Mononuclear cell (primary cell): ENCODE data around the gene DAPK1. TPM values are rescaled to one million over a fixed set of nuclear protein-coding genes. Genes with fewer than 3 reads are reported as not detected.

Experiments
- H3K27me3 ChIP-seq: 2 replicates; pipeline ENCODE4 v1.6.0; 2011; ENCODE audit warnings: low read length, control low read depth; ENCODE audit not compliant: insufficient read depth
- H3K4me1 ChIP-seq: 2 replicates; pipeline ENCODE4 v1.5.1; 2011; ENCODE audit warnings: mild to moderate bottlenecking, low read length, control low read depth; ENCODE audit not compliant: insufficient read depth
- H3K4me3 ChIP-seq: 2 replicates; pipeline ENCODE4 v1.5.1; 2011; ENCODE audit warnings: mild to moderate bottlenecking, low read length, moderate library complexity
- H3K9me3 ChIP-seq: 2 replicates; pipeline ENCODE4 v1.5.1; 2011; ENCODE audit warnings: low read depth, mild to moderate bottlenecking, control low read depth, low read length
- total RNA-seq: library from RNA; depleted of rRNA; stranded (reverse); fragments of >200 nt; gene quantifications from one replicate; pipeline ENCODE4 v1.2.3, GENCODE V29; 2012

The DAPK1 gene
- total RNA-seq, 1 donor, result 21.8 TPM

GRCh38 chr9:87675906-87676515 is 178.3 kb downstream of the DAPK1 start:
- Histone ChIP-seq H3K27me3 (no peaks in the 10 kb centered on the region), H3K4me3 (no peak overlapping the region), H3K9me3 (no peaks in the 10 kb centered on the region), H3K4me1 (peaks cover 6% of the 10 kb centered on the region)

DNA sequence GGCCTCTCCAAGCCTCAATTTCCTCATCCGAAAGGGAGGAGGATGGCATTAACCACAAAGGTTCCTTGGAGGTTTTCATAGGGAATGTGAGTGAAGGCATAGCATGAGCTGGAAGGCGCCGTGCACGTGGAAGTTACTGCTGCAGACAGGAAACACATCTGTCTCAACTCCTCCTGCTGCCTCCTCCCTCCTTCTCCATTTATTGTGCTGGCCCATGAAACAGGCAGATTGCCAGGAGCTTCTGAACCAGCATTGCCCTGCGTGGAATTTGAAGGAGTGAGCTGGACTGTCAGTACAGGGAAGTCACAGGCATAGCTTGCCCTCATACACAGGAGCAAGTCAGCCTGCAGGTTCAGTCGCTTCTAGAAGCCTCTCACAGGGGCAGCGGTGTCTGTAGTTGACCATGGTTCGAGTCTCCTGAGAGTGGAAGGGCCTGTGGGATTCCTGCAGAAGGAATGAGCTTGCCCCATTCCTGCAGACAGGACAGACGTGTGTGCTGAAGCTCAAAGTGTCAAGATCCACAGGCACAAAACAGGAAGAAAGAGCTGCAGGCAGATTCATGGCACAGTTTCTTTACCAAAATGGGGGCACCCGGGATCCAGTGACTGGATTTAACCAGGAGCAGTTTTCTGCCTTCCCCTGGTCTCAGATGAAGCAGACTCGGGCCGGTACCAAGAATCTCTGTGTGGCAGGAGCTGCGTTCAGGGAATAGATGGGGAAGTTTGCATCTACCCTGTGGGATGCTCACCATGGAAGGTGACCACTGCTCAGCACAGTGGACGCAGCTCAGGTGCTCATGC is 179.5 kb downstream of the DAPK1 start:
- Histone ChIP-seq H3K9me3 (no peaks in the 10 kb centered on the region), H3K27me3 (no peaks in the 10 kb centered on the region), H3K4me3 (no peak overlapping the region), H3K4me1 (peaks cover 6% of the 10 kb centered on the region)

DNA sequence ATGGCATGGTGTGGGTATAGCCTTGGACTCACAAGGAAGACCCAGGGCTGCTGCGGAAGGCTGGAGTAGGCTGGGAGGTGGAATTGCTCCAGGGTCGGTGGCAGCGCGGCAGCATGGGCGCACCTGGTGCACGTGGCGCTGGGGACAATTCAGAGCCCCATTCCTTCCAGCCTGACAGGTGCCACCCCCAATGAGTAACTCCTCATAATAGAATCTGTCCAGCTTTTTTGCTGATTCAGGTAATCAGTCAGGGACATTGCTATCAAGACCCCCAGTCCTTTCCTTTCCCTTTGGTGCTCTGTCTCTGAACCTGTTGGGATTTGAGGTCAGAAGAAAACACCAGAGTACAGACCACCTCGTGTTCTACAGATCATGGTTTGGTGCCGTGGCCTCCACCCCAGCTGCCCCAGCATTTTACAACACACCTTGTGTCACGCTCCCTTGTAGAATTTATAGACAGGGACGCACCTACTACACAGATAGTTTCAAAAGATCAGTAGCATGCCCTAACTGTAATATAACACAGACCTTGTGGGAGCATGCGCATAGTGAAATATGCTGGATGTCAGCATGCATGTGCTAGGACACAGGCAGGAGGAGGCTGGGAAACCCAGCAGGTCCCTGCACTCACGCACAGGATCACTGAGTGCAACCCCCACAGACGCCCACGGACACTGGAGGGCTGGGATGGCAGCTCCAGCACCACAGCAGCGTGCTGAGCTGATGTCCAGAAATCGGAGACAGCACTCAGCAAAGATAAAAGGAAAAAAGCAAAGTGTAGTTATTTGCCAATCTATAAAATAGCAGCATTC is 180.3 kb downstream of the DAPK1 start:
- Histone ChIP-seq H3K9me3 (no peaks in the 10 kb centered on the region), H3K4me1 (peaks cover 6% of the 10 kb centered on the region), H3K27me3 (no peaks in the 10 kb centered on the region), H3K4me3 (no peak overlapping the region)

DNA sequence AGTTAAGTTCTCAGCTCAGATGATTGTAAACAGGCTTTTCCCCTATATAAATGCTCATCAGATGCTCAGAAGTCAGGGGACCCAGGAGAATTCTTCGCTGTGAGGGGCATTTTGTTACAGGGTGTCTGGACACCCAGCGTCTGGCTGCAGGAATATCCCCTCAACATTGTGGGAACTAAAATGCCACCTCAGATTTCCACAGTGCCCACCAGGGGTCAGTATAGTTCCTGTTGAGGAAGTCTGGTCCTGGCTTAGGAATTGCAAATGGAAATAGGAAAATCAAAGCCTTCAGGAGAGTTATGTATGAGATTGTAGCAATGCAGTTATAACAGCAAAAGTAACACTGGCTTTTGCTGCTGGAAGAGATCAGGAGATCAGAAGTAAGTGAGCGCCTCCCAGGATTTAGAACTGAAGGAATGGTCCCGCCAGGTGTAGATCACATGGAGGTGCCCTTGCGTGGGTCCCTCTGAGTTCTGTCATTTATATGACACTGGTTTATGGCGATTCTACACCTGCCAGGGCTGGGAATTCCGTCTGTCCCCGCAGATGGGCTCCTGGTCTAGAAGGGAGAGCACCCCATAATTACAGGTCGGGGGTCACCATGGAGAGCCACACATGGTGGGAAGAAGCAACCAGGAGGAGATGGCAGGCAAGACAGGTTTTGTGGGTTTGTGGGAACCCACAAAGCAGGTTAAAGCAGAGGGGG is 181.1 kb downstream of the DAPK1 start:
- H3K9me3 ChIP-seq, result no peaks in the 10 kb centered on the region
- H3K27me3 ChIP-seq, result no peaks in the 10 kb centered on the region
- H3K4me1 ChIP-seq, result peaks cover 6% of the 10 kb centered on the region
- H3K4me3 ChIP-seq, result no peak overlapping the region

DNA sequence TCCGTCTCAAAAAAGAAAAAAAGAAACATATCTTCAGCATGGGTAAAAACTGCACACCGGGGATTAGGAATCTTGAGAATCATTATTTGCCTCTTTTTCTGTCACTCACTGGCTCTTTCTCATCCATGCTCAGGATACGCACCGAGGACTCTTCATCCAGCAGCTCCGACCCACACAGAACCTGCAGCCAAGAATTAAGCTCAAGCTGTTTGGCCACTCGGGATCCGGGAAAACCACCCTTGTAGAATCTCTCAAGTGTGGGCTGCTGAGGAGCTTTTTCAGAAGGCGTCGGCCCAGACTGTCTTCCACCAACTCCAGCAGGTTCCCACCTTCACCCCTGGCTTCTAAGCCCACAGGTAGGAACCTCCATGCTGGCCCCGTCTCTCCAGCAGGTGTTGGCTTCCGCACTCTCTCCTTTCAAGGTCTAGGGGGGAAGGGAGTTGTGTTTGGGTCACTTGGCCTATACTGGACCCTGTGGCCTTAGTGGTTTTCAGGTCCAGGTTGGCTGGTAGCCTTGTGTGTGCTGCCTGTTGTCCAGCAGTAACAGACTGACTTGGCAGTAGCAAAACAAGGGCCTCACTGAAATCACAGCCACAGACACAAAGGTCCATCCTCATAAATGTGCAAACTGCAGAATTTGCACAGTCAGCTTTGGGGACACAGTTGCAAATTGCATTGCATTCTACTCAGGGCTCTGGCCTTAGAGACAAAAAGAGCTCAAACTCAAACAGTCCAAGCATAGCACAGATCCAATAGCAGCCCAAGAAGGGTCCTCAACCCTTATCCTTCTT is 183.8 kb downstream of the DAPK1 start:
- peaks cover 22% of the 10 kb centered on the region for H3K4me1 ChIP-seq
- H3K9me3 ChIP-seq, result no peaks in the 10 kb centered on the region
- H3K4me3 ChIP-seq, result no peak overlapping the region

DNA sequence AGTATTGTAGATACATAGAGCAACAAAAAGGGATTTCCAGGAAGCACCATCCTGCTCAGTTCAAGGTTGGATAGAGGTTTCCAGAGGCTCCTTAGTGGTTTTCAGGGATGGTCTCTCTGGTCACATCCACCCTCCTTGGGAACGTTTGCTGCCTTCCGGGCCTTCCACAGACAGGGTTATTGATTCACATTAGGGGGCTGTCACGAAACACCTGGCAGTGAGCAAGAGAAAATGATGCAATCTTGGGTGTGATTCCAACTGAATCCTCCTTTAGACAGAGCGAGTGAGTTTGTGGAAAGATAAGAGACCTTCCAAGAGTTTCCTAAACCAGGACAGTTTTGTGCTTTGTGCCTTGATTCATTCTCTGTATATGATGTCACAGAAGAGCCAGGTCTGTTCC is 184.4 kb downstream of the DAPK1 start:
- no peak overlapping the region for H3K4me3 ChIP-seq
- H3K4me1 ChIP-seq, result peaks cover 20% of the 10 kb centered on the region
- H3K27me3 ChIP-seq, result no peaks in the 10 kb centered on the region
- no peaks in the 10 kb centered on the region for H3K9me3 ChIP-seq

More for the DNA sequence above, 183.8 kb downstream of the DAPK1 start:
- no peaks in the 10 kb centered on the region for H3K27me3 ChIP-seq

DNA sequence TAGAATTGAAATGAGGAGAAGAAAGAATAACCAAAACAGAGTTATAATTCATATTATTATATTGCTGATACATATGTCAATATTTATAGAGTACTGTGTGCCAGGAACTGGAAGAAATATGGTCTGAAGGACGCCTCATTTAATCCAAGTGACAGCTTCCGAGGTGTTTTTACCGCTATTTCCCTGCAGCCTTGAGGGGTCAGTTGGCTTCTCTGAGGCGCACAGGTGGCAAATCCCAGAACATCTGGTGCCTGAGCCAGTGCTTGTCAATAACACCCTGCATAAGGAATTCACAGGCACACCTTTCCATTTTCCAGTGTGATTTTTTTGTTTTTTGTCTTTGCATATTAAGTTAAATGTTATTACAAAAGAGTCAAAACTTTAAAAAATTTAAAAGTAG is 185.0 kb downstream of the DAPK1 start:
- Histone ChIP-seq H3K4me3 (no peak overlapping the region), H3K4me1 (peaks cover 19% of the 10 kb centered on the region), H3K9me3 (no peaks in the 10 kb centered on the region), H3K27me3 (no peaks in the 10 kb centered on the region)

- H3K4me3 ChIP-seq, result no peak overlapping the region
- H3K4me1 ChIP-seq, result peaks cover 19% of the 10 kb centered on the region
- H3K27me3 ChIP-seq, result no peaks in the 10 kb centered on the region
- H3K9me3 ChIP-seq, result no peaks in the 10 kb centered on the region
Observed at GRCh38 chr9:87683751-87684626, 186.3 kb downstream of the DAPK1 start.

DNA sequence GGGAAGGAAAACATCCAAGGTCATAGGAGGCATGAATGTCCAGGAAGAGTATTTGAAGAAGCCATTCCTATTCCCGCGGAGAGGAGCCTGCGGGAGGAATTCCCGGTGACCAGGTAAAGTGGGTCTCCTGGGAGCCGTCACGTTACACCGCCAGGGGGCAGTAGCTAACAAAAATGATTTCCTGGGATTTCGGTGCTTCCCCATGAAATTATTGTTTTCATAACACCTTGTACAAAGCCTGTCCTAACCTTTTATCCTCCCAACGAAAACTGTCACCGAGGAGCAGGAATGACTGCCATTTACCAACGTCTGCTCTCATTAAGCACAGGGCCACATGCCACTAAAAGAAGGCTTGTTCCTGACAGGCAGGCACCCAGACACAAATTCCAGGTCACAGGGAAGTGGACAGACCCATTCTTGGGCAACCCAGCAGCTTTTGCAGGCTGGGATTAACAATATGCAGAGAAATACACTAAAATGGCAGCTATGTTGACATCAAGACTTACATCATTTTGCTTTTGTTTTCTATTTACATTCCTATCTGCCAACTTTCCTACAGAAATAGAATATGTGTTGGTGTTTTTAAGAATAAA is 187.1 kb downstream of the DAPK1 start:
- Histone ChIP-seq H3K27me3 (no peaks in the 10 kb centered on the region), H3K4me3 (no peak overlapping the region), H3K4me1 (peaks cover 19% of the 10 kb centered on the region), H3K9me3 (no peaks in the 10 kb centered on the region)

GRCh38 chr9:87685441-87685840 is 187.8 kb downstream of the DAPK1 start:
- no peaks in the 10 kb centered on the region for H3K9me3 ChIP-seq
- H3K4me1 ChIP-seq, result peaks cover 19% of the 10 kb centered on the region
- no peaks in the 10 kb centered on the region for H3K27me3 ChIP-seq
- H3K4me3 ChIP-seq, result no peak overlapping the region

GRCh38 chr9:87685871-87686519 is 188.3 kb downstream of the DAPK1 start:
- Histone ChIP-seq H3K27me3 (no peaks in the 10 kb centered on the region), H3K4me3 (no peak overlapping the region), H3K4me1 (peaks cover 19% of the 10 kb centered on the region), H3K9me3 (no peaks in the 10 kb centered on the region)

DNA sequence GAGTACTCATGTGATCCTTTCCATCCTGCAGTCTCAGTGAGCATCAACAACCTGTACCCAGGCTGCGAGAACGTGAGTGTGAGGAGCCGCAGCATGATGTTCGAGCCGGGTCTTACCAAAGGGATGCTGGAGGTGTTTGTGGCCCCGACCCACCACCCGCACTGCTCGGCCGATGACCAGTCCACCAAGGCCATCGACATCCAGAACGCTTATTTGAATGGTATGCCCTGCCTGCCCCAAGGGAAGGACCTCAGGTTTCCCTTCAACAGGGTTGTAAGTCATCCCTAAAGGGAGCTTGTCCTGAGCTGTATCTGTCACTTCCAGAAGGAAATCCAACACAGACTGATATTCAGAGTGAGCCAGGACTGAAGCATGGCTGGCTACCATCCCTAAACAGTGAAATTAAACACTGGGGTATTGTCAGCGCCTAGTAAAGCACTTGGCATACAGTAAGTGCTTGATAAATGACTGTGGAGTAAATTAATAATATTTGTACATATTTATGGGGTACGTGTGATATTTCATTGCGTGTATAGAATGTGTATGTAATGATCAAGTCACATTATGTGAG is 188.9 kb downstream of the DAPK1 start:
- peaks cover 19% of the 10 kb centered on the region for H3K4me1 ChIP-seq
- no peak overlapping the region for H3K4me3 ChIP-seq
- no peaks in the 10 kb centered on the region for H3K27me3 ChIP-seq
- H3K9me3 ChIP-seq, result no peaks in the 10 kb centered on the region
